Measurements from ENCODE around the gene LMX1B.

DNA sequence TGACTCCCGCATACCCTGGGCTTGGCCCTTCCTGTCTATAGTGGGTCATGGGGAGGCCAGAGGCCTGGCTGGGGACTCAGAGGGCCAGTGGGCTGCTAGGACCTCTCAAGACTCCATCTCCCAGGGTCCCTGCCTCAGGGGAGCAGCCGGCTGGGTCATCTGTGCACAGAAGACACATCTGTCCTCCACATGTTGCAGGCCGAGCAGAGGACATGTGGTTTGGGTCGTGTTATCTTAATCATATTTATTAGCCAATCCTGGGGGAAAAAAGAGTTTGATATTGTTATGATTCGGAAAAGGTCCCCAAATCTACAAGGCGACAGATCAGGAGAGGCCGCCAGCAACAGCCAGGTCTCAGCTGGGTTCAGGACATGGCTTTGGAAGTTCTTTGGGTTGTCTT lies 14.4 kb downstream of the LMX1B start:
- TF ChIP-seq POLR2AphosphoS5 (IDR thresholded peaks at IDR 0.05; ENCODE audit: borderline replicate concordance, low read depth, low read length) = no peak
- TF ChIP-seq EZH2 (IDR thresholded peaks at IDR 0.05) = no peak

Measured in SK-N-MC (cell line).